Stimulated activated naive CD8-positive, alpha-beta T cell treated with anti-CD3 and anti-CD28 coated beads, Interleukin-15, Interleukin-2, amounts not matched to agents 100 ng/mL and 50 ng/mL, for 24 hours (primary cell): Measurements from ENCODE around the gene SV2B.

Experiments used
- H3K27ac Mint-ChIP-seq: one replicate; pipeline ENCODE4 v1.8.0; 2021; ENCODE audit warnings: mild to moderate bottlenecking, mixed read lengths
- H3K27me3 Mint-ChIP-seq: one replicate; pipeline ENCODE4 v1.8.0; 2021; ENCODE audit warnings: mixed read lengths
- H3K36me3 Mint-ChIP-seq: one replicate; pipeline ENCODE4 v1.8.0; 2021; ENCODE audit warnings: low read depth, mixed read lengths
- H3K4me1 Mint-ChIP-seq: one replicate; pipeline ENCODE4 v1.8.0; 2021; ENCODE audit warnings: low read depth, mixed read lengths
- H3K4me3 Mint-ChIP-seq: one replicate; pipeline ENCODE4 v1.8.0; 2021; ENCODE audit warnings: mild to moderate bottlenecking, mixed read lengths
- H3K9me3 Mint-ChIP-seq: one replicate; pipeline ENCODE4 v1.8.0; 2021; ENCODE audit warnings: mixed read lengths

Gene SV2B

DNA sequence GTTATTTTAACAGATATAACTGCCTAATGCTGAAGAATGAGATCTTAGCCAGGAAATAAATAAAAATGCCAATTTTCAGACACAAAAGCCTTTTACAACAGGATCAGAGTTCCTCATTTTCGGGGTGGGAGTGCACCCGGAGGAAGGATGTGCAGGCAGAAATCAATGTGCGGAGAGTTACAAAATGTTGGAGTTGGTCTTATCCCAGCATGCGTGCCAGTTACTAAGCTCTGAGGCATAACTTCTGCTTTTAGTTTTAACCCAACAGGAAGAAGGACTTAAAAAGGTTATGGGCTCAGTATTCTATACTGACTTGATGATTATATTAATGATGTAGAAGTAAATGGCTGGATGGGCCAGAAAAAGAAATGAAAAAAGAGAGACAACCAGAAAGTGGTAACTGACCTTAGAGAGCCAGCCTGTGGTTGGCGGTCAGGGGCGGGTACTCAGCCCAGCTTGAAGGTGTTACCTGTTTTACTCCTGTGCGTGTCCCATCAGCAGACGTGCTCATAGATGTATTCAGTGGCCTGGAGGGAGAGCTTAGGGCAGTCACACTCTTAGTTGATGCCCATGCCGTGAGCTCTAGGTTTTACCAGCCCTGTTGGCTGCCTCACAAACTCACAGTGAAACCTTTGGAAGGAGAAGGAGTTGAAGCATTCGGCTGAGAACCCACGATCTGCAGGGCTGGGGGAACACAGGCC is 164.7 kb downstream of the SV2B start:
- H3K27me3 Mint-ChIP-seq: peaks cover 7% of the 10 kb centered on the region
- no peaks in the 10 kb centered on the region for H3K9me3 Mint-ChIP-seq
- no peak overlapping the region for H3K4me3 Mint-ChIP-seq
- no peak overlapping the region for H3K27ac Mint-ChIP-seq
- no peaks in the 10 kb centered on the region for H3K4me1 Mint-ChIP-seq
- no peaks in the 10 kb centered on the region for H3K36me3 Mint-ChIP-seq

DNA sequence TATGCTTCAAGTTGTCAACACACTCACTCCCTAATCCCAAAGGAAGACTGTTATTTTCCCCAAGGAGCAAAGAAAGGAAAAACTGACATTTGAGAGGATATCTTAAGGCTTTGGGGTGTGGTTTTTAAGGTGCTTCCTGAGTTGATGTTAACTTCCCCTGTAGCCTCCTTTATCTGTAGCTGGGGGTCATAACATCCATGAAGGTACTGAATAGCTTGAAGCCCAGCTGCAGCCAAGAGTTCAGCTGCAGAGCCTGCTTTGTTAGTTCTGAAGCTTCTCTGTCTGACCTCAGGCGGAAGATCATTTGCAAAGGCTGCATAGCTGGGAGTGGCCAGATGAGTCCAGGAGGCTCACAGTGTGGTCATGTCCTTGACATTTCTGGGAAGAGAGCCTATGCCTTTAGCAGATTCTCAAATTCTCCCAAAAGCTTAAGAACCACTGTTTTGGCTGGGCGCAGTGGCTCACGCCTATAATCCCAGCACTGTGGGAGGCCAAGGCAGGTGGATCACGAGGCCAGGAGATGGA is 165.4 kb downstream of the SV2B start:
- Mint-ChIP-seq H3K27me3 (peaks cover 10% of the 10 kb centered on the region), H3K9me3 (no peaks in the 10 kb centered on the region), H3K27ac (no peak overlapping the region), H3K4me3 (no peak overlapping the region), H3K4me1 (no peaks in the 10 kb centered on the region), H3K36me3 (no peaks in the 10 kb centered on the region)

DNA sequence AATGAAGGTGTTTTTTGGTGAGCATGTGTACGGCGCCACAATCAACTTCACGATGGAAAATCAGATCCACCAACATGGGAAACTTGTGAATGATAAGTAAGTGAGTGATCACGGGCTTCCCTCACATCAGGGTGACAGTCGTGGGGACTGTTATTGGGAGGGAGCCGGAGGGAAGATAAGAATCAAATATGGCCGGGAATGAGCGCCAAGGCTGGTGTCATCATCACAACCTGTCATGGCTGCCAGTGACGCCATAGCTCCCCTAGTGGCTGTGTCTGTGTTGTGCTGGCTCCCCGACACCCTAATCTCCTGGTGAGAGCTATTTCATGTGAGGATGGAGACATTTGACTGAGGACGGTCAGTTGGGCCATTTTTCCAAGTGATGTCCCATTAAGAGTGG is 168.5 kb downstream of the SV2B start:
- H3K27ac Mint-ChIP-seq: no peak overlapping the region
- H3K4me3 Mint-ChIP-seq: no peak overlapping the region
- no peaks in the 10 kb centered on the region for H3K36me3 Mint-ChIP-seq
- H3K27me3 Mint-ChIP-seq: peaks cover 21% of the 10 kb centered on the region
- no peaks in the 10 kb centered on the region for H3K4me1 Mint-ChIP-seq
- H3K9me3 Mint-ChIP-seq: no peaks in the 10 kb centered on the region

DNA sequence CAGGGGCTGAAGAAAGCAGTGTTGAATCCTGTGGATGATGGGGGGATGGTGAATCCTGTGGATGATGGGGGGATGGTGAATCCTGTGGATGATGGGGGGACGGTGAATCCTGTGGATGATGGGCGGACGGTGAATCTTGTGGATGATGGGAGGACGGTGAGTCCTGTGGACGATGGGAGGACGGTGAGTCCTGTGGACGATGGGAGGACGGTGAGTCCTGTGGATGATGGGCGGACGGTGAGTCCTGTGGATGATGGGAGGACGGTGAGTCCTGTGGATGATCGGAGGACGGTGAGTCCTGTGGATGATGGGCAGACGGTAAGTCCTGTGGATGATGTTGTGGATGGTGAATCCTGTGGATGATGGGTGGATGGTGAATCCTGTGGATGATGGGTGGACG is 170.7 kb downstream of the SV2B start:
- no peak overlapping the region for H3K27ac Mint-ChIP-seq
- peaks cover 17% of the 10 kb centered on the region for H3K27me3 Mint-ChIP-seq
- H3K9me3 Mint-ChIP-seq: no peaks in the 10 kb centered on the region

DNA sequence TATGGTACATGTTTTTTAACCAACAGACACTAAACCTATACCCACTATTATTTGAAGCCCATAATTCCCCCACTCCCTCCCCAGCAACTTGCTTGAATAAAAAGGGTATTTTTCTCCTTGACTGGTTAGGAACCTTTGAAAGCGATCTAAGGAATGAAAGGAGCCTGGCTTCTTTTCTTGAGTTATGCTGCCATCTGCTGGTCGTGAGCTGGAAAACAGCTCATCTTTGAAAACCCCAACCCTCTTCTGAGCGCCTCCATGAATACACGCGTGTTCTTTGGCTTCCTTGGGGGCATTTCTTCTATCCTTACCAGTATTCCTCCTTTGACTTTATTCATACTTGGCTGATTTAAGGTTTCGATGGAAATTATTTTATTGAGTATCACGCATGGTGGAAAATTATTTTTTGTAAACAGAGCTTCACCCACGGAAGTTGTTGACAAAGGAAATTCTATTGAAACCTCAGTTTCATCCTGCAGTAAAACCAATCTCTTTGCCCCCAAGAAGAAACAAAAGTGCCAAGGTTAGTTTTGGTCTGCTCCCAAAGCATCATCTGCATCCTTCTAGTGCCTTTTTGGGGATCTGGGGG is 171.6 kb downstream of the SV2B start:
- peaks cover 24% of the 10 kb centered on the region for H3K27me3 Mint-ChIP-seq
- H3K4me3 Mint-ChIP-seq: no peak overlapping the region
- no peaks in the 10 kb centered on the region for H3K36me3 Mint-ChIP-seq
- H3K4me1 Mint-ChIP-seq: no peaks in the 10 kb centered on the region
- no peak overlapping the region for H3K27ac Mint-ChIP-seq
- H3K9me3 Mint-ChIP-seq: peaks cover 6% of the 10 kb centered on the region

More for the DNA sequence above, 170.7 kb downstream of the SV2B start:
- H3K36me3 Mint-ChIP-seq: no peaks in the 10 kb centered on the region
- H3K4me1 Mint-ChIP-seq: no peaks in the 10 kb centered on the region
- no peak overlapping the region for H3K4me3 Mint-ChIP-seq

DNA sequence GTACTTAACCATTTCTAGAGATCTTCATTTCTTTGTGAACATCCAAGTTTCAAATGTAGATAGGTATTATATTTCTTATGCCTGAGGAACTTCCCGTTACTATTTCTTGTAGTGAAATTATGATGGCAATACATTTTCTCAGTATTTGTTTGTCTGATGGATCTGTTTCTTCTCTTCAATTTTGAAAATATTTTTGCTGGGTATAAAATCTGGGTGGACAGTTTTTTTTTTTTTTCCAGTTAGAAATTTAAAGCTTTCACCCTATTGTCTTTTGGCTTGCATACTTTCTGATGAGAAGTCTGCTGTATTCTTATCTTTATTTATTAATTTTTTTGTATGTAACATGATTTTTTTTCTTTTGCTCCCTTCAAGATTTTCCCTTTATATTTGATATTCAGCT is 175.8 kb downstream of the SV2B start:
- Mint-ChIP-seq H3K4me1 (no peaks in the 10 kb centered on the region), H3K27ac (no peak overlapping the region), H3K36me3 (no peaks in the 10 kb centered on the region), H3K9me3 (peaks cover 6% of the 10 kb centered on the region), H3K4me3 (no peak overlapping the region), H3K27me3 (peaks cover 25% of the 10 kb centered on the region)

DNA sequence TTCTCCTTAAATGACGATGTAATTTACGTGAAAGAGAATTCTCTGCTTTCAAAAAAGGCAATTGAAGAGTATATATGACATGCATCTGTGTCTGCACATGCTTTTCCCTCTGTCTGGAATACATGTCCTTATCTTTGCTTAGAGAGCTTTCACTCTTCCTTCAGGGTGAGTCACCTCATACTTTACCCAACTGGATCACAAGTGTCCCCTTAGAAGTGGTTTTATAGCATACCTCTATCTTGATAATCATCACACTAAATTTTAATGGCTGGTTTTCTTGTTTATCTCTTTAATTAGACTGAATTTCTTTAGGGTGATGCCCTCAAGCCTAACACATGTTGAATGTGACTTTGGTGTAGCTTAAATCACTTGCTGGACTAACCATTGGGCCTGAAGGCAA is 178.9 kb downstream of the SV2B start:
- Mint-ChIP-seq H3K4me3 (no peak overlapping the region), H3K27ac (no peak overlapping the region), H3K9me3 (peaks cover 6% of the 10 kb centered on the region), H3K36me3 (no peaks in the 10 kb centered on the region), H3K27me3 (peaks cover 18% of the 10 kb centered on the region), H3K4me1 (no peaks in the 10 kb centered on the region)

DNA sequence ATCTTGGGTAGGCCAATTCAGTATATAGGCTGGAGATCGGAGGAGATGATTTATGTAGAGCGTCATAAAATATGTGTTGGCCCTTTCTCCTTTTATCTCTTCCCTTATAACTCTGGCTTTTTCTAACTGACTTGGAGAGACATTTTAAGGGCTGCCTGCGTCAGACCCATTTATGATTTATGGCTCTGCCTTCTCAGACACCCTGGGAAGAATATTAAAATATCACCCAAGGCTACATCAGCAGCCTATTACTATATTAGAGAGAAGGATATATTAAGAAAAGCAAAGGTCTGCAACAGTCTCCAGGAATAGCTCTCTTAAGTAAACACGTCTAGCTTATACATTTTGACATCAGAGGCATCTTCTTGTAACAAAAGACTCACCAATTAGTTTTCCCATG is 179.4 kb downstream of the SV2B start:
- Mint-ChIP-seq H3K27ac (no peak overlapping the region), H3K36me3 (no peaks in the 10 kb centered on the region), H3K27me3 (peaks cover 18% of the 10 kb centered on the region), H3K4me1 (no peaks in the 10 kb centered on the region), H3K9me3 (peaks cover 6% of the 10 kb centered on the region), H3K4me3 (no peak overlapping the region)

DNA sequence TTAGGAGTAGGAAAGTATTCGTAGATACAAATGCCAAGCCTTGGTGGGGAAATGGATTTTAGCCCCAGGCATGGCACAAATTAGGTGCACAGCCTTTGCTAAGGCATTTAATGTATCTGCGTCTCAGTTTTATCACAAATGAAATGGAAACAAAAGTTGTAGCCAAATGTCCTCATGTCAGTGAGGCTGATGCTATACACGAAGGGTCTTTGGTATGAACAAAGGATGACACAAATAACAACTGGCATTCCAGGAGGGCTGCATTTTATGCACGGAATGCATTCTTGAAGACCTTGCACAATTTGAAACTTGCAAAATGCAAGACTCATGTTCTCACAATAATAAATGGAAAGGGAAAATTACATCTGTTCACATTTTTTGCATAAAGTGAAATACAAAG is 181.9 kb downstream of the SV2B start:
- Mint-ChIP-seq H3K4me3 (no peak overlapping the region), H3K9me3 (no peaks in the 10 kb centered on the region), H3K27me3 (peaks cover 10% of the 10 kb centered on the region), H3K36me3 (no peaks in the 10 kb centered on the region), H3K4me1 (no peaks in the 10 kb centered on the region), H3K27ac (no peak overlapping the region)

DNA sequence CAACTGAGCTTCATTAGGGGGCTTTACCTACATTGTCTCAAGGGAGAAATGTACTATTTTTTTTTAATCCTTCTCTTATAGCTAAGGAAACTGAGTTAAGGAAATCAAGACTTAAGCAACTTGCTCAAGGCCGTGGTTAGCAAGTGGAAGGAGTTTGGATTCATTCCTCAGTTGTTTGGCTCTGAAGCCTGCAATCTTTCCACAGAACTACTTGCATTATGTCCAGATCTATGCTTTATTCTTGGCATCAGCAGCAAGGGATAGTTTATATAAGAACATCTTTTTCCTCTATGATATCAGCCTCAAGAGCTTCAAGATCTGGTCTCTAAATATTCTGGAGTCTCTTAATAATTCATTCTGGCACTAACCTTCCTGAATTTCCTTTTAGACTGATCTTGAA is 182.4 kb downstream of the SV2B start:
- Mint-ChIP-seq H3K36me3 (no peaks in the 10 kb centered on the region), H3K9me3 (no peaks in the 10 kb centered on the region), H3K27me3 (peaks cover 4% of the 10 kb centered on the region), H3K4me3 (no peak overlapping the region), H3K4me1 (no peaks in the 10 kb centered on the region), H3K27ac (no peak overlapping the region)

DNA sequence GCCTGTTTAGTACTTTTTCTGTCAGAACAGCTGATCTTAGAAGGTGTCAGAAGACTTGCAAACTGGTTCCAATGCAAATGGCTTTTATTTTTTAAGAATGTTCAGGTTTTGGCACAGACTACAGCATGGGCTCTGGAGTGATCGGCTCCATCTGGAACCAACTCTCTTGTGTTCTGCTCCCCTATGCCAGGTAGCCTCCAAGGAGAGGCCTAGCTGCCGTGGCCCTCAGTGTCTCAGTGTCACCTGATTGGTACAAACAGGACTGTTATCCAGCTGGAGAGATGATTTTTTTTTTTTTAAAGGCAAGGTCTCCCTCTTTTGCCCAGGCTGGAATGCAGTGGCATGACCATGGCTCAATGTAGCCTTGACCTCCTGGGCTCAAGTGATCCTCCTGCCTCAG is 183.1 kb downstream of the SV2B start:
- Mint-ChIP-seq H3K4me3 (no peak overlapping the region), H3K36me3 (no peaks in the 10 kb centered on the region), H3K27me3 (no peaks in the 10 kb centered on the region), H3K9me3 (no peaks in the 10 kb centered on the region), H3K27ac (no peak overlapping the region), H3K4me1 (no peaks in the 10 kb centered on the region)

DNA sequence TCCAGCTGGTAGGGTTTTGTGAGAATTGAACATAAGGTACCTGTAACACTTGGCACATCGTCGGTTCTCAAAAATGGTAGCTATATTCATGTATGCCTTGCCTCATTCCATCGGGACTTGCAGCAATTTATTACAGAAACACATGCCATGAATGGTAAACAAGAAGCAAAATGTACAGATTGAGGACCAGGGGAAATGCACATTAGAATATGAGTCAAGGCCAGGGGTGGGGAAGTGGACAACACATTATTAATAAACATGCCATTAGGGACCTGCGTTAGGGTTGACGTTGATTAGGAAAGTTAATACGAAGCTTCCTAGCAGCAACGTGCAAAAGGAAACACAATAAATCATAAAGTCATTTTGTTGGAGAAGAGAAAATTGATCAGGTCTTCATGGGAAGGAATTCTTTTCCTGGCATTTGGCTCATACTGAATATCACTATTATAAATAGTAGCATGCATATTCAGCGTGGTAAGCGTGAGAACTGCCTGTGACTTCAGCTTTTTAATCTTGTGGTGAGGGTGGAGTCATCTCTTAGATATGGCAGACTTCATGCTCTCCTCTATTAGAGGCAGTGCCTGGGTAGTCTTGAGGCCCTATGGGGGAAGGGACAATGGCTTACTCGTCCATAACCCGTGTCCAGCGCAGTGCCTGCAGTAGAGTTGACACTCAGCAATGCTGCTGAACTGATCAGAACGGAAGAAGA is 184.9 kb downstream of the SV2B start:
- Mint-ChIP-seq H3K27me3 (no peaks in the 10 kb centered on the region), H3K4me1 (no peaks in the 10 kb centered on the region), H3K4me3 (no peak overlapping the region), H3K27ac (no peak overlapping the region), H3K36me3 (no peaks in the 10 kb centered on the region), H3K9me3 (no peaks in the 10 kb centered on the region)

DNA sequence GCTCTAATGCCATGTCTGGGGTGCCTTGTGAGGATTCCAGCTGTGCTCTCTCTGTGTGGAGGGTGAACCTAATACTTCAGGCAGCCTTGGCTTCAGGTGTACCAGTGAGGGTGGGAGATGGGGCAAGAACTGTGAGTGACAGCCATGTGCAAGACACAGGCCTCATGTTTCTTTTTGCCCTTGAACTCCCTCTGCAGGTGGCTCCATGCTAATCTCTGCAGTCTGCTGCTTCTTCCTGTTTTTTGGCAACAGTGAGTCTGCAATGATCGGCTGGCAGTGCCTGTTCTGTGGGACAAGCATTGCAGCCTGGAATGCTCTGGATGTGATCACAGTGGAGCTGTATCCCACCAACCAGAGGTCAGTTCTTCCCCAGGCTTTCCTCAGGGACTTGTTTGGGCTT is 189.3 kb downstream of the SV2B start:
- no peak overlapping the region for H3K4me3 Mint-ChIP-seq
- no peaks in the 10 kb centered on the region for H3K27me3 Mint-ChIP-seq
- H3K9me3 Mint-ChIP-seq: no peaks in the 10 kb centered on the region
- H3K4me1 Mint-ChIP-seq: no peaks in the 10 kb centered on the region
- H3K27ac Mint-ChIP-seq: no peak overlapping the region
- H3K36me3 Mint-ChIP-seq: no peaks in the 10 kb centered on the region

DNA sequence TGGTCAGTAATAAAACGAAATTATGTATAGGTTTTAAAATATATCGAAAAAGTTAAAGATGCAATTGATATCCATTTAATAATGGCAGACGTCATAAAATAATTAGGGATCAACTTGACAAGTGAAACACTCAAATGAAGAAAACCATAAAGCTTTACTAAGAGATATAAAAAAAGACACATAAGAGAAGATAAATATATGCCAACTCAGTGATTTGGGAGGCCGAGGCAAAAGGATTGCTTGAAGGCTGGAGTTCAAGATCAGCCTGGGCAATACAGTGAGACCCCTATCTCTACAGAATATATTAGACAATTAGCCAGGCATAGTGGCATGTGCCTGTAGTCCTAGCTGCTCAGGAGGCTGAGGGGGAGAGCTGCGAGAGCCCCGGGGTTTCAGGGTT is 190.5 kb downstream of the SV2B start:
- Mint-ChIP-seq H3K4me3 (no peak overlapping the region), H3K4me1 (no peaks in the 10 kb centered on the region), H3K36me3 (no peaks in the 10 kb centered on the region), H3K27me3 (no peaks in the 10 kb centered on the region), H3K27ac (no peak overlapping the region), H3K9me3 (no peaks in the 10 kb centered on the region)

DNA sequence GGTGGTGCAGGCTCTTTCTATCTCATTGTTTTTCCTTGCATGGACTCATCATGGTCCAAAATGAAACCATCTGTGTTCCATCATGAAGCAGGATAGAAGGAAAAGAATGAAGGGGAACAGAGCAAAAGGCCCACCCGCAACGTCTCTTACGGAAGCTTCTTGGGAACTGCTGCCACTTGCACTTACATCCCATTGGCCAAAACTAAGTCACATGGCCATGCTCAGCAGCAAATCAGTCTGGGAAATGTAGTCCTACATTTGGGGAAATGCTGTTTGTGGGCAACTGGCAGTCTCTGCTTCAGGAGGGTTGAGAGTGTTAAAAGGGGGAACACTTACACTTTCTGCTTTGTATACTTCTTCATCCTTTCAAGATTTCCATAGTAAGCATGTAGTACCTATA is 191.6 kb downstream of the SV2B start:
- no peaks in the 10 kb centered on the region for H3K4me1 Mint-ChIP-seq
- no peak overlapping the region for H3K27ac Mint-ChIP-seq
- no peaks in the 10 kb centered on the region for H3K27me3 Mint-ChIP-seq
- H3K4me3 Mint-ChIP-seq: no peak overlapping the region
- no peaks in the 10 kb centered on the region for H3K9me3 Mint-ChIP-seq
- H3K36me3 Mint-ChIP-seq: no peaks in the 10 kb centered on the region
